LHCN-M2 (cell line): ENCODE measurements around the gene FBXO41. TPM values are rescaled to one million over a fixed set of nuclear protein-coding genes. Genes with fewer than 3 reads are reported as not detected.

Experiments
- DNase-seq: peaks from one replicate; pipeline ENCODE4 v3.0.0-alpha.2; 2012; ENCODE audit warnings: low read depth
- total RNA-seq: library from RNA; depleted of rRNA; stranded (reverse); fragments of >200 nt; gene quantifications from 2 replicates; pipeline ENCODE4 v1.2.3, GENCODE V29; 2014

The FBXO41 gene
- total RNA-seq, 1 experiment from 2014 or later: 4.0 TPM

DNA sequence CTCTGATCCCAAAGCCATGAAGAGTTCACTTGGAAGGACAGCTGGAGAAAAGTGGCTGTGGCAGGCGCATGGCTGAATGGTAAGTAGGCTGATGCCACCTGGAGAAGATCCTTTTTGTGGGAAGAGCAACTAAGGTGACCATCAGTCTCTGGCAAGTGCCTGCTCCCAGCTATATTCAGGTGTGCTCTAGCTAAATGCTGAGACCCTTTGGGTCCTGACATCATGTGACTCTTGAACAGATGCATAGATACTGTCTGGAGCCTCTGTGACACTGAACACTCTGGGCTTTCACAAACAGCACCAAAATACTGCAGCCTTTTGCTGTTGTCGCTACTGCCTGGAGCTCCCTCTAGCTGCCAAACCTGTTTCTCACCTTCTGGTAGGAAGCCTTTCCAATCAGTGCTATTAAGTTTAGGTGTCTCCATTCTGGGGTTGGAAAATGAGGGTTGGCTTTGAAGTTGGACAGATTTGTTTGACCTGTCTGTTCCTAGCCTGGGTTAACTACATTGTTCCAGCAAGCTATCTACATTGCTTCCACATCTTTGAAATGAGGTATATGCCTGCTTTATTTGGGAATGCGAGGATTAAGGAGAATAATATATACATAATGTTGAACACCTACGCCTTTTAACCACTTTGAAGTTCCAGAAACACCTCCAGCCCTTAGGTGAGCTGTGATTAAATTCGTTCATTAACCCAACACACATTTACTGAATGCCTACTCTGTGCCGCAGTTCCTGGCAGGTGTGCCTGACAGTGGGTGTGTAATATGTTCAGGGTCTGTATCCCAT, 6.0 kb upstream of the FBXO41 start:
- peak; percentile 36 for DNase-seq

DNA sequence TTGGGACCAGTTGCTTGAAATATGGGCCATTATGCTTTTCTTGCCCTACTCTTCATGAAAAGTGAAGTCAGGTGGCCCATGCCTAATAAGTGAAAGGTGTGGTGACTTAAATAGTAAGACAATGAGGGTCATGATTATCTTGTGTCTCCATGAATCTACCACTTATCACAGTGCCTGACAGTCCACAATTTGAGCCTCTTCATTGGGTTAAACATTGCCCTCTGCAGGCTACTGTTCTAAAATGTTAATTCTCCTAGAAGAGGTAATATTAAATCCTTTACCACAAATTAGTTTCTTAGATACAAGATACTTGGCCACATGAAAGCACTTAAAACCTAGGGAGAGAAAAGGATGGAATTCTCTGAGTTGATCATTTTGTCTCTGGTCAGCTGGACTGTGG, 5.0 kb upstream of the FBXO41 start:
- no peak for DNase-seq

DNA sequence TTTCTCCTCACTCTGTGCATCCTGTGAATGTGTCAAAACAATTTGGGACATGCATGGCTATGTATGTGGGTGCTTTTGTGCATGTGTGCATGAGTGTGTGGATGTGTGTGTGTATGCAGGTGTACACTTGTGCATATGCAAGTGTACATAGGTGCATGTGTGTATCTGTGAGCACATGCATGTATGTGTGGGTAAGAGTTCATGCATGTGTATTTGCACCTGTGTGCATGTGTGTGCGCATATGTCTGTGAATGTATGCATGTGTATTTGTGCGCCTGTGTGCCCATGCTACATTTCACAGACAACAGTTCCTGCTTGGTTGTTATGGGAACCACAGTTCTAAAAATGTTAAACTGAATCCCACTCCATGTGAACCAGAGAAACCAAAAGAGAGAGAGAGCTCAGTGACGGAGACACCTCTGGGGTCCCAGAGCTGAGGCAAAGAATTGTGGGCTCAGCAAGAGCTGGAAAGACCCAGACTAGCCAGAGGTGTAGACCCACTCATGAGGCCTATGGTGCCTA, 1.9 kb upstream of the FBXO41 start:
- no peak for DNase-seq

DNA sequence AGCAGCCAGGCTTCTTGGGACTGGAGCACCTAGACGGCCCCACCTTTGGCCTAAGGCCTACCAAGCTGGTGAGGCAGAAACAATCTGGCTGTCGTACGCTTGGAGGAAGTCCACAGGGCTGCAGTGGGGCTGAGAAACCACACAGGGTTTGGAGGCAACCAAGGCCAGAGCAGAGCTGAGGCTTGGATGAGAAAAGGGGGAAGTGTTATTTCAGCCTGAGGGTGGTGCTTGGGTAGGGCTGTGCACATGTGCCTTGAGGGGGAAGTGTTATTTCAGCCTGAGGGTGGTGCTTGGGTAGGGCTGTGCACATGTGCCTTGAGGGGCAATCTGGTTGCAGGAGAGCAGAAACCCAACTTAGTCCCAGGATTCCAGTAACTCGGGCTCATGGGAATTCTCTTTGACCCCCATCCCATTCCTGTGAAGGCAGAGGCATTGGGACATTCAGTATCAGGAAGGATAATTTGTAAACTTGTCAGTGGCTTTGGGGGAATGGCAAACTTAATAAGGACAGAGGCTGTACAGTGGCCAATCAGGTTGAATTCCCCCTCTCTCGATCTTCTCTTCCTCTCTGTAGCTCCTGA, 971 bp upstream of the FBXO41 start:
- DNase-seq: no peak

DNA sequence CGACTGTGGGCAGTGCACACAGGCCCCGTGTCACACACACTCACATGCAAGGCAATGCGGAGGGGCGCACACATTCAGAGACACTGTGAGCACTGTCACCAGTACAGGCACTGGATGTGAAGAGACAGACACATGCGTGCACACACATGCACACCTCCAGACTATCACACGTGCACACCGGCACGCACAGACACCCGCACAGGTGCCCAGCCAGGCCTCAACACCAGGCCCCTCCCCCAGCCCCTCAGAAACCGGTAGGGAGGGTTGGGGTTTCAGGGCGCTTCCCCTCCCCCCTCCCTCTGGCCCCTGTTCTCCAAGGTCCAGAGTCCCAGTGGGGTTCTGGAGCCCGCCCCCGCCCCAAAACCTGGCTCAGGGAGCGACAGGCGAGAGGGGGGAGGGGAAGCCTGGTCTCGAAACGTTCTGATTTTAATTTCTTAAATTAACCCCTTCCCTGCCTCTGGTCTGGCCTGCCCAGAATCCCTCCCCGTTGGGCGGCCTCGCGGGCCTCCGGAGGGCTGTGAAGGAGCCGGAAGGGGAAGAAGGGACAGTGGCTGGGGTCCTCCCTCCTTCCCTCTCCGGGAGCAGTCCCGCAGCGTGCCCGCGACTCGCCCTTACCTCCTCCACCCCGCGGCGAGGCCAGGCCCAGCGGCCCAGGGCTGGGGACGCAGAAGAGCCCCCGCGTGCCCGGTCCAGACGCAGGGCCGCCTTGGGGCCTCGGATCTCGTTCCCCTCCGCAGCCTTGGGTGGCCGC, 558 bp downstream of the FBXO41 start:
- no peak for DNase-seq

DNA sequence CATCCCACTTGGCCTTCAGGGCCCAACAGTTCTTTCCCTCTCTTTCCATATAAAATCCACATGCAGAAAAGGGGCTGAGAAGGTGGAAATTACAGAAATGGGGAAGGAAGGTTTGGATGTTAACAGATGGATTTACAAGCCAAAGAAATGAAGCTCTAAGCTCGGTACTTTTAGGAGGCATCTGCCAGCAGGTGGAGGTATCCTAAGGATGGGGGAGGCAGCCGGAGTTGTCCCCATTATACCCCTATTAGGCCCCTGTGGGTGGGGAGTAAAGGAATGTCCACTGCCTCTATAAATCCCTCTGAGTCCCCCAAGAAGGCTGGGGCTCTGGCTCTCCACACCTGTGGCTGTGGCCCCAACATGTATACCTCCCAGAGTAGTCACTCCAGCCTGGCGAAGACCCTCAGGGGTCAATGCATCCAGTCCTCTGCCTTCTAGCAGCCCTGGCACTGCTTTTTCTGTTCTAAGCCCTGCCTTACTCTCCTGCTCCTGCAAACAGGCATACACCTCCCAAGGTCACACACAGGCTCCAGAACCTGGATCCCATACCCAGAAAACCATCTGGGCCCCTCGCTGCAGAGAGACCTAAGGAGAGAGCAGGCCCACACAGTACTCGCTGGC, 1.2 kb downstream of the FBXO41 start:
- DNase-seq: no peak

GRCh38 chr2:73281244-73281643, 3.0 kb downstream of the FBXO41 start:
- DNase-seq: no peak

DNA sequence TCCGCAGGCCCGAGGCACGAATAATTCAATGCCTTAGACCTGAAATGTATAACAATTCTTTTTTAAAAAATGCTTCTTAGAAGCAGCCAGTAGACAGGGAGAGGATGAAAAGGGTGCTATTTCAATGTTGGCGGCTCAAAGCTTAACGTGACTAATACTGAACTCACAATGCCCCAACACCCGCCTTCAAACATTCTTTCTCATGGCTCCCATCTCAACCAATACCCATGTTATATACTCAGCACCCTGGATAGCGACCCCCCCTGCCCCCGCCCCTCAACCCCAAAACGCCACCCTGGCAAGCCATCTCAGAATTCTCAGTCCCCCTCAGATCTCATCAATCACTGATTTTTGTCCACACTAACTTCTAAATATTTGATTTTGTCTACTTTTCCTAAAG, 4.4 kb downstream of the FBXO41 start:
- DNase-seq: no peak

- no peak for DNase-seq
Observed at GRCh38 chr2:73272270-73272669, 12.0 kb downstream of the FBXO41 start.

DNA sequence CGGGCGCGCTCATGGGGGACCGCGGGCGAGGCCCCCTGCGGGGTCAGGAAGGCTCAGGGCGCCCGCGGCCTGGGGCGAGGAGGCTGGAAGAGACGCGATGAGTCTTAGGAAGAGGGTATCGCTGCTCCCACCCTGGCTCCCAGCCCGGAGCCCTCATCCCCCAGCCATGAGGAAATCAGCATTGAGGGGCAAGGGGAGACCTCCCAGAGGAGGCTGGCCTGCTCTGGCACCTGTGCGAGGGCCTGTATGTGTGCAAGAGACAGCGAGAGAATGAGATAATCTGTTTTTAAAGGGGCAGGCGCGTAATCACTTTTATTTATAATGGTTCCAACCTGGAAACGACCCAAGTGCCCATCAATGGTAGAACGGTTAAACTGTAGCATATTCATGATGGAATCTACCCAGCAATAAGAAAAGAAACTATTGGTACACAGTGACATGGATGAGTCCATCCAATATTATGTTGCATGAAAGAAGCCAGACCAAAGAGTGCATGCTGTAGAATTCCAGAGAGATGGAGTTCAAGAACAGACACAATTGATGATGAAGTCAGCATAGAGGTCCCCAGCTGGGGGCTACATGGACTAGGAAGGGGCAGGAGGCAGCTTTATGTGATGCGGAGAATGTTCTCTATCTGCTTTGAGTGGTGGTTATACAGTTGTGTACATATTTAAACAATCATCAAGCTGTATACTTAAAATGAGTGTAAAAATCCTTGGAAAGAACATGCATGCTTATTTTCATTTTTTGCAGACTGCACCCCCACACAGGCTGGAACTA, 14.4 kb downstream of the FBXO41 start:
- no peak for DNase-seq

DNA sequence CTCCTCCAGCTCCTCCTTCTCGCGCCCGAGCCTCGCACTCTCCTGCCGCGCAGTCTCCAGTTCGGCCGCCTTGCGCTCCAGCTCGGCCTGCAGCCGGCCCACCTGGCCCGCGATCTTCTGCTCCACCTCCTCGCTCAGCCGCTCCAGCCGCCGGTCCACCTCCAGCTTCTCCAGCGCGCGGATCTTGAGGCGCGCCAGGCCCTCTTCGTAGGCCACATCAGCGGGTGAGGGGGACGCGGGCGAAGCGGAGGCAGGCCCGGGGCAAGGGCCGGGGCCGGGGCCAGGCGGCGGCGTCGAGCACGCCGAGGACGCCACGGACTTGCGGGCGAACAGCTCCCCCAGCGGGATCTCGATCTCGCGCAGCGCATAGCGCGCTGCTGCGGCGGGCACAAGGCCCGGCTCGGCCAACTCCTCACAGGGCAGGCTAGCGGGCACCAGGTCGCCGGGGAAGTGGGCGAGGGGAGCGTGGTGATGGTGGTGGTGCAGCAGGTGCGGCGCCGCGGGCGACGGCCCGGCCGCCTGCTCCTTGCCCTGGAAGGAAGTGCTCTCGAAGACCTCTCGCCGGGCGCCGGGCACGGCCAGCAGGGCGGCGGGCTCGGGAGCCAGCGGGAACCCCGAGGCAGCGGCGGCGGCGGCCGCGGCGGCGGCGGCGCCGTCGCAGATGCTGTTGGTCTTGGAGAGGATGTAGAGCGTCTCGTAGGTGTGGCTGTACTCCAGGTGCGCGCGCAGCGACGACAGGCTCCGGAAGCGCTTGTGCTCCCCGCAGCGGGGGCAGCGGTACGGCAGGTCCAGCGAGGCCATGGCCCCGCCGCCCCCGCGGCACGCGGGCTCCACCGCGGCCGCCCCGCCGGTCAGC, 15.2 kb downstream of the FBXO41 start:
- DNase-seq: no peak

GRCh38 chr2:73268366-73268829, 15.9 kb downstream of the FBXO41 start:
- DNase-seq: no peak

DNA sequence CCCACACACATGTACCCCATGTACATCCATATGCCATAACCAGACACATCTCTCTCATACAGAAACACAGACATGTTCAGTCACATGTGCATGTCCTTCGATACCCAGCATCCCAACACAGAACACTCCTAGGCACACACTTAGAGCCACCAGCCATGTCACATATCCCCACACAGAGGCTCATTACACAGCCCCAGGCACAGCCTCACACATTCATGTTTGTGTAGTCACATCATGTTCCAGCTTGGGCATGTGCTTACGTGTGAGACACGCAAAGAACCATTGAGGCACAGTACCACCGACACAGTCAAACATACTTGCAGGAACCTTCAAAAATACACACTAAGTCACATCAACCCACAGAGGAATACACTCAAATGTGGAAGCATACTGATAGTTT, 17.3 kb downstream of the FBXO41 start:
- DNase-seq: no peak

DNA sequence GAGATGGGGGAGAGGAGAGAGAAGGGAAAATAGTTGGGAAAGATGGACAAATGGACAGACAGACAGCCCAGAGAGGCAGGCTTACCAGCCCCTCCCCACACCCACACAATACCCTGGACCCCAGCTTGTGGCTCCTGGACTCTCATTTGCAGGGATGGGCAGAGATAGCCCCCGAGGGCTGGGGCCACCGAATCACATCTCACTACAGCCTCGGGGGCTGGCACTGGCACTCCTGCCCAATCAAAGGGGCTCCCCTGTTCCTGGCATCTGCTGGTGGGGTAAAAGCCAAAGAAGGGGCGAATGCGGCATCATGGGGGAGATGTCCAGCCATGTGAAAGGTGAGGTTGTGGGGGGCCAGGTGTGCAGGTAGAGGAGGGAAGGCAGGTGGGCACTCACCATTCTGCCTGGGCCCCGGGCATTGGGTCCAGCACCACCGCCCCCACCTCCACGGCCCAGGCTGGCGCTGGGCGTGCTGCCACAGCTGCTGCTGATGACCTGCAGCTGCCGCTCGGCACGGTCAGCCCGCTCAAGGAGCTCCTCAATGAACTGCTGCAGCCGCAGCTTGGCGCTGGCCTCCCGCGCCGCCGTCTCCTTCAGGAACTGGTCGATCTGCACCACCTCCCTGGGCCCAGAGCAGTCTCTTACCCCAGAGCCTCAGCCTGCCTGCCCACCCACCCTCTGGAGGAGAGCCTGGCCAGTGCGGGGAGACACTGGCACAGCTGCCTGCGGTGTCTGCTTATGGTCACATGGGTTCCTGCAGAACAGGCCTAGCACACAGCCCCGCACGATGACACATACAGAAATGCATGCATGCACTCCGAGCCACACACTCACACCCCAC, 18.0 kb downstream of the FBXO41 start:
- peak; percentile 78 for DNase-seq

GRCh38 chr2:73265298-73266060, 18.8 kb downstream of the FBXO41 start:
- DNase-seq: no peak

DNA sequence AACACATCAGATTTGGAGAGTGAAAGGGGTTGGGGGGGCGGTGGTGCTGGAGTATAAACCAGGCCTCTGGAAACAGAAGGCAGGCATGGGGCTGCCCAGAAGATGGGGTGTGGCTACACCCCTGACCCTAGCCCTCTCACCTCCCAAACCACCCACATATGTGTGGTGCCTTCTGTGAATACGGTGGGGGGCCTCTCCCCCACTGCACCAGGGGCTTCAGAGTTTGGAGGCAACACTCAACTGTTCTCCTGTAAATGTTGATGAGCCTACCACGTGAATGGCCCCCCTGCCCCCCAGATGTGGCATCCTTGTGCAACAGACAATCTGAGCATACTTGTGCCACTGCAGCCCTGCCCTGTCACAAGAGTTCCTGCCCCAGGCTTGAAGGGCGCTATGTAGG, 19.5 kb downstream of the FBXO41 start:
- DNase-seq: no peak

DNA sequence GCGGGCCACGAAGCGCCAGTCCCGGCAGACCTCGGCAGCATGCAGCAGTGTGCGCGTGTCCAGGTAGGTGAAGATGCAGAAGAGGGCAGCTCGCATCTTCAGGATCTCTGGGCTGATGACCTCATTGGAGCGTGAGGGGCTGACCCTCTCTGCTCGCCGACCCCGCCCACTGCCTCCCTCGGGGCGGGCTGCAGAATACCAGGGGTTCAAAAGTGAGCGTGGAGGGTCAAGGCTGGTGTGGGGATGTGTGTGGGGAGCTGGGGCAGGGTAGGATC, 20.0 kb downstream of the FBXO41 start:
- DNase-seq: no peak

DNA sequence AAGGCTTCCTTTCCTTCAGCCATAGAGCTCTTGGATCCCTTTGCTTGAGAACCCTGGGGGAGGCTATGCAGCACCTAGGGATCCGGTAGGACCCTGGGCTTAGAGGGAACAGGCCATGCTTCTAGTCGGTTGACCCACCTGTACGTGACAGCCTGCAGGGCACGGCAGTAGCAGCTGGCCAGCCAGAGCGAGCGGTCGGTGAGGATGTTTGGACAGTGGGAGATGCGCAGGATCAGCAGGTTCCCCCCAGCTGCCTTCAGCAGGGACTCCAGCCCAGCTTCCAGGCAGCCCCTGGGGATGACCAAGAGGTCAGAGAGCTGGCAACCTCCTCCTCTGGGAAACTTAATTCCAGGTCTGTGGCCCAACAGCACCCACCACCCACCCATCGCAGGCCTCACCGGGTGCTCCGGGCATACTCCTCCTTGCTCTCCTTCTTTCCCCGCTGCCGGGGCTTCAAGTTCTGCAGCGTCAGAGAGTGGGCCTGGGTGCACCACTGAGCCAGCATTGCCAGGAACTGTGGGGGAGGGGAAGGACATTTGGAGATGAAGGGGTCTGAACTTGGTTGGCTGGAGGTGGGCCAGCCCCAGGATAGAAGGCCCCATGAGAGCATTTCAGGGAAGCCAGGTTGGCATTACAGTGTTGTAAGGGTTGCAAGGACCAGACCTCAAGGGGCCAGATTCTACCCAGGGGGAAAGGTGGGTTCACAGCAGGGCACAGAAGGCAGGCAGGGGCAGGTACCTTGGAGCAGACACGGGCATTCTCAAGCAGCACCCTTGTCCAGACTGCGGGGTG, 20.5 kb downstream of the FBXO41 start:
- no peak for DNase-seq
